Activated gamma-delta T cell treated with Interleukin-2 at 50 U/mL for 16 hours (primary cell): ENCODE data around the gene NHLRC4.

ENCODE experiments used
- DNase-seq: peaks from one replicate; pipeline ENCODE4 v3.0.0-alpha.2; 2020

NHLRC4 gene

GRCh38 chr16:554640-555365 is 12.0 kb upstream of the NHLRC4 start:
- DNase-seq, result no peak

GRCh38 chr16:555528-556473 is 11.0 kb upstream of the NHLRC4 start:
- DNase-seq, result no peak

- DNase-seq, result no peak
Observed at GRCh38 chr16:556474-557173, 10.2 kb upstream of the NHLRC4 start.

- no peak for DNase-seq
Observed at GRCh38 chr16:557463-558297, 9.1 kb upstream of the NHLRC4 start.

- DNase-seq, result no peak
Observed at GRCh38 chr16:558298-559020, 8.3 kb upstream of the NHLRC4 start.

- DNase-seq, result no peak
Observed at GRCh38 chr16:559021-559380, 7.8 kb upstream of the NHLRC4 start.

GRCh38 chr16:559411-560203 is 7.2 kb upstream of the NHLRC4 start:
- no peak for DNase-seq

- no peak for DNase-seq
Observed at GRCh38 chr16:560204-560700, 6.6 kb upstream of the NHLRC4 start, which contains the start of gene PRR35. PRR35 (plus strand) TSS chr16:560394; CDS start chr16:563295, 2,901 bp downstream.

GRCh38 chr16:560701-561412 is 5.9 kb upstream of the NHLRC4 start:
- DNase-seq, result no peak

- DNase-seq, result no peak
Observed at GRCh38 chr16:561413-561794, 5.4 kb upstream of the NHLRC4 start.

- no peak for DNase-seq
Observed at GRCh38 chr16:561957-562938, 4.6 kb upstream of the NHLRC4 start.

GRCh38 chr16:563072-563644 is 3.6 kb upstream of the NHLRC4 start:
- no peak for DNase-seq

- DNase-seq, result no peak
Observed at GRCh38 chr16:564690-565418, 2.0 kb upstream of the NHLRC4 start.

- DNase-seq, result no peak
Observed at GRCh38 chr16:565419-566330, 1.1 kb upstream of the NHLRC4 start.

GRCh38 chr16:567373-568256 is 810 bp downstream of the NHLRC4 start:
- DNase-seq, result no peak
